Femur (tissue), 1 donor: ENCODE results near the gene NDFIP2.
"Not testable (repeated sequence)": the region's sequence is repeated elsewhere in the genome, so short reads cannot be mapped to it uniquely, and the experiment has no call there.

Experiments used
- DNase-seq: peaks from one replicate; pipeline ENCODE4 v3.0.0-alpha.2; 2017

NDFIP2 gene

GRCh38 chr13:79540504-79540903 lies 59.5 kb downstream of the NDFIP2 start:
- DNase-seq, result no peak

- no peak for DNase-seq
Measured at GRCh38 chr13:79541426-79542049, 60.6 kb downstream of the NDFIP2 start.

DNA sequence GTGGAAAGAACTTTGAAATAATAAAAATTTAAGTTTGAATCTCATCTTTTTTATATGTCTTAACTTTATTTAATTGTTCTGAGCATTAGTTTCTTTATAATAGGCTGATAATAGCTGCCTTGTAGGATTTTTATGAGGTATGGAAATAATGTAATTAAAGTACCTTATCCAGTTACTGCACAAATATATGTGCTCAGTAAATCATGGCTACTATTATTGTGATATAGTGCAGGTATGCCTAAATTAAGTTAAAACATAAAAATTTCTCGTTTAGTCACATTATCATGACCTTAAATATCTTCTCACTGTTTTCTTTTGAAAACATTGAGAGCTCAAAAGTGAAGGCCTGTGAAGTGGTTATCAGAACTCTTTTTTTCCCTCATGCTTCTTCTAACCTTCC lies 62.9 kb downstream of the NDFIP2 start:
- no peak for DNase-seq

DNA sequence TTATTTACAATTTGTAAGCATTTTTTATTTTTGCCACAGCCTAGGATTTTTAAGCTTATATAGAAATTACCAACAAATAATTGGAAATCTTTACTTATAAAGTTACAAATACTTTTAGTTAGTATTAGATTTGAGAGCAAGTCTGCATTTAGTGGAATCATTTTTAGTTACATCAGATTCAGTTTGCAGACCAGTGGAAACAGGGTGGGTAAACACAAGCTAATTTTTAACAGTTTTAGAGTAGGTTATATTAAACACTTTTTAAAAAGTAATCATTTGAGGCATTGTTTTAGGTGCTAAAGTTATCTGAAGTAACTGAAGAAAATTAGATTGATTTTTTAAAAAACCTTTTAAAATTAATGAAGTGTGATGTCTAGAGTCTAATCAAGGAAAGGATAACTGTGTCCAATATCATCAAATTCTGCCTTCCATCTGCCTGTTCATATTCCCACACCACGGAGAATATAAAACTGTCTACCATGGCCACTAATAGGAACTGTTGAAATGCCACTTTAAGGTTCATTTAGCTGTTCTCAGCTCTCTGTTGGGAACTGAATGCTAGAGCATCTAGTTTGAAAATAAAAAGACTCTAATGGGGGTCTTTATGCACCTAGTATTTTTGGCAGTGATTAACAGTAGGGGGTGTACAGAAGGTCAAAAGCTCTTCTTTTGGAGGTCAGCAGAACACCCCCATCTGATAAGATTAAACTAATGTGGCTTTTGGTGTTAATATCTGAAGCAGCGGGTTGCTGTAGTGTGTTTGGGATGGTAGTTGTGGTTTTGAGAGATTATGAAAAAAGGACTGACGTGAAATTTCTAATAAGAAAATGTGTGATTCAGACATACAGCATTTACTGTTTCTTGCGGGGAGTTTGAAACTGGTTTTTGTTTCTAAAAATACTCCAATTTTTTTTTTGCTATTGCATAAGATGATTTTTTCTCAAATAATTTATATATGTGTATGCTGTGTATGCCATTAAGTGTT lies 66.5 kb downstream of the NDFIP2 start:
- DNase-seq, result no peak

DNA sequence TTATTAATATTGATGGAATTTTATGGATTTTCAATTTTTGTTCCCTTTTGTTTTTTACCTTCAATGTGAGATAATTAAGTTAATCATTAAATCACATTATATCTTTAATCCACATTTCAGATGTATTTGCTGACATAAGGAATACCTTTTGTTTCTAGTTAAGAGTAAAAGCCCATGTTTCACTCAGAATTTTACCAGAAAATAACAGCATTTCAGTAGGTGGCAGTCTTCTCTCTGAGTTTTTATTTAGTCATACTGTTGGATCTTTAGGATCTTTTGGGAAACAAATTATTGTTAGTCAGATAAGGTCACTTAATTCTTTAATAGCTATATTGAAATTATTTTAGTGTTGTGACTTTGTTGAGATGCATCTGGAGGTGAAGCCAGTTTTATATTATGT lies 67.9 kb downstream of the NDFIP2 start:
- DNase-seq, result no peak

DNA sequence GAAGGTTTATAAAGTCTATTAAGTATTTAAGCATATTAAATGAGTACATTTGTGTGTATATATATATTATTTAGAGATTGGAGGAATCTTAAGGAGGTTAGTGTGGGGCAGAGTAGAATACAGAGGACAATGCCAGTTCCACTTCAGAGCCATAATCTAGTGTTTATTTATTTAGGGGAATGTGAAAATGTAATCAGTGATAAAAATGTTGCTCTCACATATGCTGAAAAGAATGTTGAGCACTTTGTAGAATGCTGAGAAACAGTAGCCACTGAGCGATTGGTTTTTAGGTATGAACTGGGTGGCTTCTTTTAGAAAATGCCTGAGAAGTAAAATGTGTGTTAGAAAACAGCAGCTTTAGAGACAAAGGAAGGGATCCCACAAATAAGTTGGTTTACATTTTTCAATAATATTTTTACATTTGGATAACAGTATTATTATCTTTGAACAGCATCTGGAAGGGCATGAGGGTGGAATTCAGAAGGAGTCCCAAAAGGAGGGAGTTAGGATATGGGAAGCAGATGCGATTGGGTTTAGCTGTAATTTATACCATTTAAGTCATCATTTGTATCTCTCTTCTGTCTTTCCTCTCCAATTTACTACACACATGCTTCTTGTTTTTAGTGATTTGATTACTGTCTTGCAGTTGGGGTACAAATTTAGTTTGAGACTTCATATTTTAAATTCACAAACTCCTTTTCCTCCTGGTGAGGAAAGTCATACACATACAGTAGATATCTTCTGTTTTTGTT lies 68.6 kb downstream of the NDFIP2 start:
- no peak for DNase-seq

DNA sequence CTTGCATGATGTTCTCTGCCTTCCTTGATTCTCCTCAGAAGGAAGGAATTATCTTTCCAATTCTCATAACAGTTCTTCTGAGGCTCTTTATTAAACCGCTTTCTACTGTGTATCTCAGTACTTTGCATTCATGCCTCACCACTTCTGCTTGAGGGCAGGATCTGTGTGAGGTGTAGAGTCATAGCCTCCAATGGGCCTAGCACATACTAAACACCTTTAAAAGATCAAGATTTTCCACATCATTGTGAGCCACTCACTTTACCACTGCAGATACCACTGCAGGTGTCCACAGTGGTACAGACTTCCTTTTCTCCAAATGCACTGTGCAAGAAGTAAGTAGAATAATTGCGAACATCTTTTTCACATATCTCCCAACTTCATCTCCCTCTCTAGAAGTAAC lies 76.7 kb downstream of the NDFIP2 start:
- DNase-seq, result no peak

- no peak for DNase-seq
Measured at GRCh38 chr13:79560954-79561353, 80.0 kb downstream of the NDFIP2 start.

DNA sequence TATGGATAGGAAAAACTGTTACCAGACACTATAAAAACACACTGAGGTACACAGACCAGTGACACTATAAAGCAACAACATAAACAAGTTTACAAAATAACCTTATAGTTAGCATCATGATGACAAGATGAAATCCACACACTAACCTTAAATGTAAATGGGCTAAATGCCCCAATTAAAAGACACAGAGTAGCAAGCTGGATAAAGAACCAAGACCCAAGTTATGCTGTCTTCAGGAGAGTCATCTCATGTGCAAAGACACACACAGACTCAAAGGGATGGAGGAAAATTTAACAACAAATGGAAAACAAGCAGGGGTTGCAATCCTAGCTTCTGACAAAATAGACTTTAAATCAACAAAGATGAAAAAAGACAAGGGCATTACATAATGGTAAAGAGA lies 81.6 kb downstream of the NDFIP2 start:
- DNase-seq, result no peak

DNA sequence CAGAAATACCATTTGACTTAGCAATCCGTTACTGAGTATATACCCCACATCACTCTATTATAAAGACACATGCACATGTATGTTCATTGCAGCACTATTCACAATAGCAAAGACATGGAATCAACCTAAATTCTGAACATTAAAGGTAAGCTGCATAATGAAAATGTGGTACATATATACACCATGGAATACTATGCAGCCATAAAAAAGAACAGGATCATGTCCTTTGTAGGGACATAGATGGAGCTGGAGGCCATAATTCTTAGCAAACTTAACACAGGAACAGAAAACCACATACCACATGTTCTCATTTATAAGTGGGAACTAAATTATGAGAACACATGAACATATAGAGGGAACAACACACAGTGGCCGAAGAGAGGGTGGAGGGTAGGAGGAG lies 85.2 kb downstream of the NDFIP2 start:
- DNase-seq, result no peak

GRCh38 chr13:79571147-79571546 lies 90.2 kb downstream of the NDFIP2 start:
- no peak for DNase-seq

DNA sequence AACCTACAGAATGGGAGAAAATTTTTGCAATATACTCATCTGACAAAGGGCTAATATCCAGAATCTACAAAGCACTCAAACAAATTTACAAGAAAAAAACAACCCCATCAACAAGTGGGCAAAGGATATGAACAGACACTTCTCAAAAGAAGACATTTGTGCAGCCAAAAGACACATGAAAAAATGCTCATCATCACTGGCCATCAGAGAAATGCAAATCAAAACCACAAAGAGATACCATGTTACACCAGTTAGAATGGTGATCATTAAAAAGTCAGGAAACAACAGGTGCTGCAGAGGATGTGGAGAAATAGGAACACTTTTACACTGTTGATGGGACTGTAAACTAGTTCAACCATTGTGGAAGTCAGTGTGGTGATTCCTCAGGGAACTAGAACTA lies 92.9 kb downstream of the NDFIP2 start:
- not testable (repeated sequence) for DNase-seq

- DNase-seq, result peak; percentile 46
Measured at GRCh38 chr13:79581870-79582315, 100.9 kb downstream of the NDFIP2 start.

GRCh38 chr13:79582896-79583295 lies 101.9 kb downstream of the NDFIP2 start:
- no peak for DNase-seq

GRCh38 chr13:79585033-79585432 lies 104.1 kb downstream of the NDFIP2 start:
- no peak for DNase-seq

GRCh38 chr13:79589603-79590393 lies 108.8 kb downstream of the NDFIP2 start:
- DNase-seq, result peak; percentile 24

DNA sequence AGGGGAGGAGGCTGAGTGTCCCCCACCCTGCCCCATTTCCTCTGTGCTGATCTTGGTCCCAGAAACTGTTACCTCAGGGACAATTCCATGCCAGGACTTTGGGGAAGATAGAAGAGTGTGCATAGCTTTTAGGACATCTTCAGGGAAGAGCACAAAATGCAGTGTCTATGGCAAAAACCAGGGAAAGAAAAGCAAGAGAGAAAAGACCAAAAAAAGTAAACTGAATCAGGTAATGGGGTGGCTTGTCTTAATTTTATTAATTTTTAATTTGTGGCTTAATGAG lies 109.4 kb downstream of the NDFIP2 start:
- DNase-seq, result no peak

DNA sequence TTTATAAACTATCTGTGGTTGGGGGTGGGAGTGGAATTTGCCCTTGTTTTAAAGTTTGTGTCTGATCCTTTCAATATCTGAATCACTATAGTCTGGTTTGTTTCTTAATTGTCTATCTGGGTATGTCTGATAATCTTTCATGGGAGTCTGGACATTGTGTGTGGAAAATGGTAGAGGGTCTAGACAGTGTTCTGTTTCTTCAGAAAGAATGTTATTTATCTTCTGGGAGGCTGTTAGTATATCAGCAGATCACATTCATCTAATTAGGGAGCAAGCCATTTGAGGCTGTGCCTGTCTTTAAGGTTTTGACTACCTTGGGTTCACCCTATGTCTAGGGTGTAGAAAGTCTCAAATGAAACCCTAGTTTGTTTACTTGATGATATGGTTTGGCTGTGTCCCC lies 110.5 kb downstream of the NDFIP2 start:
- no peak for DNase-seq

- DNase-seq, result no peak
Measured at GRCh38 chr13:79593121-79593520, 112.2 kb downstream of the NDFIP2 start.

- no peak for DNase-seq
Measured at GRCh38 chr13:79593641-79594275, 112.8 kb downstream of the NDFIP2 start.

DNA sequence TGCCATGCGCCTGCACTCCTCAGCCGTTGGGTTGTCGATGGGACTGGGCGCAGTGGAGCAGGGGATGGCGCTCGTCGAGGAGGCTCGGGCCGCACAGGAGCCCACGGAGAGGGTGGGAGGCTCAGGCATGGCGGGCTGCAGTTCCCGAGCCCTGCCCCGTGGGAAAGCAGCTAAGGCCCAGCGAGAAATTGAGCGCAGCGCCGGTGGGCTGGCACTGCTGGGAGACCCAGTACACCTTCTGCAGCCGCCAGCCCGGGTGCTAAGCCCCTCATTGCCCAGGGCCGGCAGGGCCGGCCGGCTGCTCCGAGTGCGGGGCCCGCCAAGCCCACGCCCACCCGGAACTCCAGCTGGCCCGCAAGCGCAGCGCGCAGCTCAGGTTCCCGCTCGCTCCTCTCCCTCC lies 119.2 kb downstream of the NDFIP2 start:
- not testable (repeated sequence) for DNase-seq

- DNase-seq, result no peak
Measured at GRCh38 chr13:79602936-79603335, 122.0 kb downstream of the NDFIP2 start.
